AG09309 (cell line): ENCODE measurements around the gene INTS4.
"Not testable (repeated sequence)": the region's sequence is repeated elsewhere in the genome, so short reads cannot be mapped to it uniquely, and the experiment has no call there.

ENCODE experiments used
- DNase-seq: peaks from one replicate; pipeline ENCODE4 v3.0.0-alpha.2; 2010; ENCODE audit warnings: low read depth
- H3K4me3 ChIP-seq: 2 replicates; pipeline ENCODE4 v1.5.1; 2011; ENCODE audit warnings: mild to moderate bottlenecking, low read depth, low read length, moderate library complexity; ENCODE audit not compliant: control insufficient read depth
- CTCF ChIP-seq: IDR thresholded peaks from 2 replicates; pipeline ENCODE4 v1.5.1; 2011; ENCODE audit warnings: mild to moderate bottlenecking, low read depth, low read length, inconsistent platforms; ENCODE audit not compliant: insufficient read depth, control insufficient read depth; ENCODE audit errors: missing control alignments

Gene INTS4

GRCh38 chr11:77886401-77886800 lies 108.1 kb downstream of the INTS4 start:
- no peak for TF ChIP-seq CTCF
- no peak for DNase-seq
- no peak overlapping the region for H3K4me3 ChIP-seq

GRCh38 chr11:77884829-77885190 lies 109.7 kb downstream of the INTS4 start:
- no peak for TF ChIP-seq CTCF
- no peak overlapping the region for H3K4me3 ChIP-seq
- DNase-seq = no peak

- no peak for TF ChIP-seq CTCF
- DNase-seq = peak; percentile 63
- no peak overlapping the region for H3K4me3 ChIP-seq
These were observed 110.2 kb downstream of the INTS4 start for GRCh38 chr11:77884186-77884828.

- DNase-seq = no peak
- no peak overlapping the region for H3K4me3 ChIP-seq
- TF ChIP-seq CTCF = no peak
These were observed 110.7 kb downstream of the INTS4 start for GRCh38 chr11:77883775-77884174.

- no peak for TF ChIP-seq CTCF
- DNase-seq = no peak
- H3K4me3 ChIP-seq = no peak overlapping the region
These were observed 112.1 kb downstream of the INTS4 start for GRCh38 chr11:77882396-77882795.

GRCh38 chr11:77879218-77879617 lies 115.2 kb downstream of the INTS4 start:
- TF ChIP-seq CTCF = peak; percentile 7
- no peak for DNase-seq
- no peak overlapping the region for H3K4me3 ChIP-seq

GRCh38 chr11:77878247-77878646 lies 116.2 kb downstream of the INTS4 start:
- DNase-seq = peak; percentile 67

More at GRCh38 chr11:77878247-77878646, 116.2 kb downstream of the INTS4 start:
- not testable (repeated sequence) for H3K4me3 ChIP-seq
